PC-3 (cell line): ENCODE measurements around the gene NKAIN2. TPM values are rescaled to one million over a fixed set of nuclear protein-coding genes. Genes with fewer than 3 reads are reported as not detected.

Experiments used
- ATAC-seq: fragments of 200-7000 bp; cut with Tn5 transposase; 2 replicates; pipeline ENCODE4 v1.9.1; 2020; ENCODE audit warnings: mild to moderate bottlenecking, moderate library complexity
- BruUV-seq: library from RNA; stranded (reverse); fragments of 400-500 nt; replicated peaks from 2 replicates; lab custom pipeline; 2021; lab: Mats Ljungman, UMichigan
- CTCF ChIA-PET: fragments of 300-600 bp; sonication (Branson Sonifier 250); formaldehyde crosslinking; loops from one replicate; lab custom pipeline; 2022; ENCODE audit warnings: antibody characterized with exemption; lab: Charles Lee
- POLR2A ChIA-PET: fragments of 300-600 bp; sonication (Branson Sonifier 250); formaldehyde crosslinking; loops from one replicate; lab custom pipeline; 2022; ENCODE audit warnings: antibody characterized with exemption; ENCODE audit not compliant: unreplicated experiment; lab: Charles Lee
- DNase-seq: peaks from one replicate; pipeline ENCODE4 v3.0.0-alpha.2; 2015
- H2AFZ ChIP-seq: fragments of 300-600 bp; sonication (generic); 2 replicates; pipeline ENCODE4 v1.6.0; 2016; ENCODE audit warnings: antibody characterized with exemption, low read length
- H3F3A ChIP-seq: fragments of 300-600 bp; sonication (generic); one replicate; pipeline ENCODE4 v1.6.0; 2017; ENCODE audit warnings: antibody characterized with exemption, low read length, control low read depth, mild to moderate bottlenecking; ENCODE audit not compliant: unreplicated experiment
- H3K27ac ChIP-seq: fragments of 300-600 bp; sonication (generic); 2 replicates; pipeline ENCODE4 v1.5.1; 2016; ENCODE audit warnings: mild to moderate bottlenecking, low read length
- H3K27me3 ChIP-seq: fragments of 300-600 bp; sonication (generic); 2 replicates; pipeline ENCODE4 v1.6.1; 2016; ENCODE audit warnings: low read length, mixed read lengths
- H3K36me3 ChIP-seq: fragments of 300-600 bp; sonication (generic); 2 replicates; pipeline ENCODE4 v1.6.1; 2016; ENCODE audit warnings: low read depth, mixed run types, low read length, mixed read lengths
- H3K4me1 ChIP-seq: fragments of 300-600 bp; sonication (generic); 2 replicates; pipeline ENCODE4 v1.5.1; 2016; ENCODE audit warnings: low read length; ENCODE audit not compliant: insufficient read depth
- H3K4me2 ChIP-seq: fragments of 300-600 bp; sonication (generic); 2 replicates; pipeline ENCODE4 v1.6.0; 2016; ENCODE audit warnings: low read length
- H3K4me3 ChIP-seq: fragments of 300-600 bp; sonication (generic); 2 replicates; pipeline ENCODE4 v1.5.1; 2016; ENCODE audit warnings: mild to moderate bottlenecking, low read length, mixed read lengths
- H3K79me2 ChIP-seq: fragments of 300-600 bp; sonication (generic); 2 replicates; pipeline ENCODE4 v1.6.1; 2017; ENCODE audit warnings: low read length, mixed read lengths
- H3K9ac ChIP-seq: fragments of 300-600 bp; sonication (generic); 2 replicates; pipeline ENCODE4 v1.6.0; 2016; ENCODE audit warnings: mild to moderate bottlenecking, low read length
- H3K9me2 ChIP-seq: fragments of 300-600 bp; sonication (generic); replicated peaks from 2 replicates; pipeline ENCODE4 v1.6.1; 2016; ENCODE audit warnings: mixed run types, low read length, mixed read lengths
- H3K9me3 ChIP-seq: fragments of 300-600 bp; sonication (generic); 2 replicates; pipeline ENCODE4 v1.6.1; 2016; ENCODE audit warnings: low read length, mixed read lengths
- H4K20me1 ChIP-seq: fragments of 300-600 bp; sonication (generic); 2 replicates; pipeline ENCODE4 v1.6.1; 2016; ENCODE audit warnings: low read length, mixed read lengths
- CTCF ChIP-seq: fragments of 300-600 bp; sonication (generic); conservative IDR thresholded peaks from 2 replicates; pipeline ENCODE4 v1.5.1; 2017; ENCODE audit warnings: antibody characterized with exemption, low read depth, mild to moderate bottlenecking, low read length
- EZH2 ChIP-seq: fragments of 300-600 bp; sonication (generic); IDR thresholded peaks from one replicate; pipeline ENCODE4 v1.6.1; 2017; ENCODE audit warnings: antibody characterized with exemption, mild to moderate bottlenecking, low read length; ENCODE audit not compliant: unreplicated experiment
- EZH2phosphoT487 ChIP-seq: fragments of 300-600 bp; sonication (generic); IDR thresholded peaks from 2 replicates; pipeline ENCODE4 v1.6.1; 2018; ENCODE audit warnings: mild to moderate bottlenecking, antibody characterized with exemption, low read length, borderline replicate concordance
- intact Hi-C: fragments of 100-400 bp; cut with micrococcal nuclease; formaldehyde crosslinking; loops from 2 replicates; pipeline ENCODE4 v1.9.0; 2023
- total RNA-seq: library from RNA; depleted of rRNA; stranded (reverse); fragments of >200 nt; gene quantifications from 2 replicates; pipeline ENCODE4 v1.2.3, GENCODE V29; 2014

NKAIN2 gene
- total RNA-seq, 1 experiment from 2014 or later, result not detected

GRCh38 chr6:124446961-124447360, 643.3 kb downstream of the NKAIN2 start:
- no peak overlapping the region for H3K27ac ChIP-seq
- DNase-seq (no peak), ATAC-seq (no peak)
- no peaks in the 10 kb centered on the region for H3K9me2 ChIP-seq
- ChIA-PET POLR2A (no interaction called here), CTCF (no interaction called here)
- no peak overlapping the region for H3K9ac ChIP-seq
- no peaks in the 10 kb centered on the region for H3F3A ChIP-seq
- no peak overlapping the region for H3K4me3 ChIP-seq
- H4K20me1 ChIP-seq, result no peaks in the 10 kb centered on the region
- no peaks in the 10 kb centered on the region for H3K4me1 ChIP-seq
- intact Hi-C loops, result no loop called here
- no peaks in the 10 kb centered on the region for H3K36me3 ChIP-seq
- TF ChIP-seq CTCF, result no peak
- TF ChIP-seq EZH2phosphoT487, result no peak
- no peak for TF ChIP-seq EZH2
- H2AFZ ChIP-seq, result no peak overlapping the region
- no peaks in the 10 kb centered on the region for H3K79me2 ChIP-seq
- no peak overlapping the region for H3K4me2 ChIP-seq
- BruUV-seq, result no TSS peak
- no peaks in the 10 kb centered on the region for H3K27me3 ChIP-seq
- no peaks in the 10 kb centered on the region for H3K9me3 ChIP-seq

- Histone ChIP-seq H3K4me1 (no peaks in the 10 kb centered on the region), H3K27me3 (no peaks in the 10 kb centered on the region), H4K20me1 (no peaks in the 10 kb centered on the region), H3K9me2 (no peaks in the 10 kb centered on the region), H3K79me2 (no peaks in the 10 kb centered on the region), H3K4me3 (no peak overlapping the region), H3K9ac (no peak overlapping the region), H2AFZ (no peak overlapping the region), H3F3A (no peaks in the 10 kb centered on the region), H3K36me3 (no peaks in the 10 kb centered on the region), H3K4me2 (no peak overlapping the region), H3K27ac (no peak overlapping the region), H3K9me3 (no peaks in the 10 kb centered on the region)
- no TSS peak for BruUV-seq
- DNase-seq (no peak), ATAC-seq (no peak)
- intact Hi-C loops, result no loop called here
- POLR2A ChIA-PET, result no interaction called here
- no peak for TF ChIP-seq EZH2
- no peak for TF ChIP-seq EZH2phosphoT487
- TF ChIP-seq CTCF, result no peak
- CTCF ChIA-PET, result no interaction called here
Measured at GRCh38 chr6:124459268-124459667, 655.6 kb downstream of the NKAIN2 start.

- ATAC-seq (no peak), DNase-seq (no peak)
- H3K9me3 ChIP-seq, result no peaks in the 10 kb centered on the region
- ChIA-PET CTCF (no interaction called here), POLR2A (no interaction called here)
- H3K27me3 ChIP-seq, result no peaks in the 10 kb centered on the region
- no peaks in the 10 kb centered on the region for H3K9me2 ChIP-seq
- H3K36me3 ChIP-seq, result no peaks in the 10 kb centered on the region
- no peak overlapping the region for H2AFZ ChIP-seq
- no peaks in the 10 kb centered on the region for H4K20me1 ChIP-seq
- BruUV-seq, result no TSS peak
- no peaks in the 10 kb centered on the region for H3F3A ChIP-seq
- no peak overlapping the region for H3K4me3 ChIP-seq
- no peaks in the 10 kb centered on the region for H3K4me1 ChIP-seq
- no peak overlapping the region for H3K27ac ChIP-seq
- no peak overlapping the region for H3K4me2 ChIP-seq
- intact Hi-C loops, result no loop called here
- H3K9ac ChIP-seq, result no peak overlapping the region
- no peak for TF ChIP-seq EZH2
- TF ChIP-seq CTCF, result no peak
- TF ChIP-seq EZH2phosphoT487, result no peak
- H3K79me2 ChIP-seq, result no peaks in the 10 kb centered on the region
Measured at GRCh38 chr6:124462750-124463149, 659.1 kb downstream of the NKAIN2 start.
